NCI-H1048 (cell line): Measurements from ENCODE around the gene CAMKMT.
A peak's percentile ranks its signal among the peaks of the same experiment; 100 is the strongest.

Experiments used
- DNase-seq: peaks from one replicate; lab custom pipeline; 2025; lab: John Stamatoyannopoulos, UW

The CAMKMT gene

GRCh38 chr2:44361330-44362206 lies at the start of gene CAMKMT, which contains the start of gene PREPL:
TSS of gene CAMKMT (plus strand) at chr2:44361947.
TSS of gene PREPL (minus strand) at chr2:44361494. CDS start at chr2:44346342, 15,152 bp downstream.
- DNase-seq: peak; percentile 97

GRCh38 chr2:44314362-44314761 lies 47.4 kb upstream of the CAMKMT start:
- no peak for DNase-seq

GRCh38 chr2:44315945-44316344 lies 45.8 kb upstream of the CAMKMT start:
- no peak for DNase-seq

GRCh38 chr2:44320832-44321231 lies 40.9 kb upstream of the CAMKMT start:
- no peak for DNase-seq

- DNase-seq: no peak
Observed at GRCh38 chr2:44321360-44321759, 40.4 kb upstream of the CAMKMT start.

- DNase-seq: no peak
Observed at GRCh38 chr2:44324971-44325426, 36.7 kb upstream of the CAMKMT start.

GRCh38 chr2:44325897-44326296 lies 35.9 kb upstream of the CAMKMT start:
- DNase-seq: no peak

- no peak for DNase-seq
Observed at GRCh38 chr2:44326548-44327264, 35.0 kb upstream of the CAMKMT start.

GRCh38 chr2:44328750-44329149 lies 33.0 kb upstream of the CAMKMT start:
- DNase-seq: no peak

- no peak for DNase-seq
Observed at GRCh38 chr2:44329343-44329742, 32.4 kb upstream of the CAMKMT start.

GRCh38 chr2:44330801-44331200 lies 30.9 kb upstream of the CAMKMT start:
- DNase-seq: no peak

- DNase-seq: no peak
Observed at GRCh38 chr2:44333994-44334393, 27.8 kb upstream of the CAMKMT start.

GRCh38 chr2:44335806-44336538 lies 25.8 kb upstream of the CAMKMT start:
- no peak for DNase-seq

- DNase-seq: no peak
Observed at GRCh38 chr2:44342854-44343253, 18.9 kb upstream of the CAMKMT start.

- DNase-seq: no peak
Observed at GRCh38 chr2:44347526-44347925, 14.2 kb upstream of the CAMKMT start.

GRCh38 chr2:44348400-44348799 lies 13.3 kb upstream of the CAMKMT start:
- no peak for DNase-seq

GRCh38 chr2:44349506-44349905 lies 12.2 kb upstream of the CAMKMT start:
- DNase-seq: no peak

GRCh38 chr2:44351088-44351487 lies 10.7 kb upstream of the CAMKMT start:
- DNase-seq: no peak

- DNase-seq: no peak
Observed at GRCh38 chr2:44351676-44352075, 10.1 kb upstream of the CAMKMT start.

GRCh38 chr2:44352510-44352909 lies 9.2 kb upstream of the CAMKMT start:
- no peak for DNase-seq

GRCh38 chr2:44354761-44355160 lies 7.0 kb upstream of the CAMKMT start:
- DNase-seq: no peak

- no peak for DNase-seq
Observed at GRCh38 chr2:44358503-44358902, 3.2 kb upstream of the CAMKMT start.
